ENCODE data around the gene SERPINA9. TPM values are rescaled to one million over a fixed set of nuclear protein-coding genes. Genes with fewer than 3 reads are reported as not detected.
"Not testable (repeated sequence)": the region's sequence is repeated elsewhere in the genome, so short reads cannot be mapped to it uniquely, and the experiment has no call there.

SERPINA9 gene
- total and polyA plus RNA-seq, 7 donors: not detected

DNA sequence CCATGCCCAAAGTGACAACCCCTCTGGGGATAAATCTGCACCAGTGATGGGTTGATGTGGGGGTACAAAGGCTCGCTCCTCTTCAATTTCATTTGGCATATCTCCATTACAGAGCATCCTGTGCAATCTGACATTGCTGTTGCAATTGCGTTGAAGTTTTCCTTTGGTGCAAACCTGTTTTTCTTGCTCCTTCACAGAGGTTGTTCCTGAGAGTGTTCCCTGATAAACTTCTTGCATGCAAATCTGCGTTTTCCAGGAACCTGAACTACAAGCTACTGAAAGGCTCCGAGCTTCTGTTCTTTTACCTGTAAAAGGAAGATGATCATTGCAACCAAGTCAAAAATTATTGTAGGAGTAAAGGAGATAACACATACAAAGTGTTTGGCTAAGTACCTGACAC lies 49.5 kb downstream of the SERPINA9 start:
- H3K4me1 ChIP-seq: no peaks in the 10 kb centered on the region
- no peak for TF ChIP-seq CTCF (IDR thresholded peaks at IDR 0.05)
- DNase-seq: no peak
- 81 to 86% (median 86%) methylated on average over 4 of the region's 4 CpGs for WGBS, 3 donors
- no peaks in the 10 kb centered on the region for H3K9me3 ChIP-seq
- no peaks in the 10 kb centered on the region for H3K36me3 ChIP-seq (ENCODE audit: insufficient read depth in 1 of 2, low read depth in 1 of 2)
- no peak overlapping the region for H3K27ac ChIP-seq
- no peak overlapping the region for H3K4me3 ChIP-seq
- ATAC-seq: no peak
- H3K27me3 ChIP-seq (ENCODE audit: insufficient read depth in 3 of 3, low read length in 2 of 3): peaks cover 0 to 7% (median 2%) of the 10 kb centered on the region in 3 donors
- intact Hi-C loops (cut with DNase I): loop anchor here in 1 of 2 donors (5.0 to 10.0 kb wide), 2 partner anchors 61 to 258 kb away; no protein-coding TSS in a partner anchor

DNA sequence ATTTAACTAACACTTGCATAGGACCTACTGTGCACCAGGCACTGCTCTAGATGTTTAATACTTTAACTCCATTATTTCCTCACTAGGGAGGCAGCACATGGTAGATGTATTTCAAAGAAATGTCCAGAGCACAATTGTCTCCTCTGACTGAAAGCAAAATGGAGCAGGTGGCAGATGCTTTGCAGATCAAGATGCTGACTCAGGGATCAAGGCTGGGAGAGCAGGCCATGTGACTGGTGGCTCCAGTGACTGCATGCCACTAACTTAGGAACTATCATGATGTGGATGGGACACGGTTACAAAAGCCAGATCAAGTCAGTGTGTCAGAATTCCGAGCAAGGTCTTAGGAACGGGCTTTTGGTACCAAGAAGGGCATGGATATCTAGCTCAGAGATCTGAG lies 51.6 kb downstream of the SERPINA9 start:
- no peak for TF ChIP-seq CTCF (IDR thresholded peaks at IDR 0.05)
- 60 to 76% (median 66%) methylated on average over 3 of the region's 3 CpGs for WGBS, 3 donors
- Histone ChIP-seq H3K4me1 (no peaks in the 10 kb centered on the region), H3K27ac (no peak overlapping the region), H3K36me3 (ENCODE audit: insufficient read depth in 1 of 2, low read depth in 1 of 2) (no peaks in the 10 kb centered on the region), H3K4me3 (no peak overlapping the region), H3K9me3 (no peaks in the 10 kb centered on the region), H3K27me3 (ENCODE audit: insufficient read depth in 3 of 3, low read length in 2 of 3) (peaks cover 0 to 7% (median 2%) of the 10 kb centered on the region in 3 donors)
- ATAC-seq: no peak
- intact Hi-C loops (cut with DNase I): loop anchor here in 1 of 2 donors (10.0 kb wide), 1 partner anchor 260 kb away; no protein-coding TSS in a partner anchor
- DNase-seq: no peak

- no peaks in the 10 kb centered on the region for H3K9me3 ChIP-seq
- peaks cover 0 to 7% (median 2%) of the 10 kb centered on the region in 3 donors for H3K27me3 ChIP-seq (ENCODE audit: insufficient read depth in 3 of 3, low read length in 2 of 3)
- 10 to 12% (median 12%) methylated on average over 13 of the region's 13 CpGs for WGBS, 3 donors
- no peaks in the 10 kb centered on the region for H3K36me3 ChIP-seq (ENCODE audit: insufficient read depth in 1 of 2, low read depth in 1 of 2)
- peak in 2 of 4 donors; percentile 25 to 50 for ATAC-seq
- intact Hi-C loops (cut with DNase I): loop anchor here in 1 of 2 donors (10.0 kb wide), 1 partner anchor 261 kb away; no protein-coding TSS in a partner anchor
- DNase-seq: peak; percentile 57 to 76
- H3K4me1 ChIP-seq: no peaks in the 10 kb centered on the region
- no peak overlapping the region for H3K27ac ChIP-seq
- peak; percentile 28 for TF ChIP-seq CTCF (IDR thresholded peaks at IDR 0.05)
- no peak overlapping the region for H3K4me3 ChIP-seq
These were observed 52.4 kb downstream of the SERPINA9 start for GRCh38 chr14:94423453-94424056.

DNA sequence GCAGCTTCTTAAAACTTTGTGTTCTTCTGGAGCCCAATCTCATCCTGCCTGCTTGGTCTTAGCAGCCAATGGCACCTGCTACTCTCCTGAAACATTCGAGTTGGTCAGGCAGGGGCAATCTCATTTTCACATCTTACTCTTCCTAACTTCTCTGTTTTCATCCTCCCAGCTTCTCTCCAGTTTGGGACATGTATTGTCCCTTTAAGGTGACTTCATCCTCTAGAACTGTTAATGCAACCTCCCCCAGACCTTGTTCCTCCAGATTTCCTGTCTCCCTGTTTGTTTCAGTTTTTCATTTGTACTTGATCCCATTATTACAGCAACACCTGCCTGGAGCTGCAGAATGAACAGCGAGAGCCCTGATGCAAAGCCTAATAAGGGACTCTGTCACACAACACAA lies 54.7 kb downstream of the SERPINA9 start:
- ATAC-seq (no peak), DNase-seq (no peak)
- H3K9me3 ChIP-seq: no peaks in the 10 kb centered on the region
- TF ChIP-seq CTCF (IDR thresholded peaks at IDR 0.05): no peak
- H3K4me1 ChIP-seq: no peaks in the 10 kb centered on the region
- H3K4me3 ChIP-seq: no peak overlapping the region
- intact Hi-C loops (cut with DNase I): loop anchor here in 1 of 2 donors (10.0 kb wide), 1 partner anchor 263 kb away; no protein-coding TSS in a partner anchor
- 53 to 68% (median 60%) methylated on average over 2 of the region's 2 CpGs for WGBS, 3 donors
- no peaks in the 10 kb centered on the region for H3K36me3 ChIP-seq (ENCODE audit: insufficient read depth in 1 of 2, low read depth in 1 of 2)
- H3K27me3 ChIP-seq (ENCODE audit: insufficient read depth in 3 of 3, low read length in 2 of 3): peaks cover 0 to 7% (median 2%) of the 10 kb centered on the region in 3 donors
- no peak overlapping the region for H3K27ac ChIP-seq

DNA sequence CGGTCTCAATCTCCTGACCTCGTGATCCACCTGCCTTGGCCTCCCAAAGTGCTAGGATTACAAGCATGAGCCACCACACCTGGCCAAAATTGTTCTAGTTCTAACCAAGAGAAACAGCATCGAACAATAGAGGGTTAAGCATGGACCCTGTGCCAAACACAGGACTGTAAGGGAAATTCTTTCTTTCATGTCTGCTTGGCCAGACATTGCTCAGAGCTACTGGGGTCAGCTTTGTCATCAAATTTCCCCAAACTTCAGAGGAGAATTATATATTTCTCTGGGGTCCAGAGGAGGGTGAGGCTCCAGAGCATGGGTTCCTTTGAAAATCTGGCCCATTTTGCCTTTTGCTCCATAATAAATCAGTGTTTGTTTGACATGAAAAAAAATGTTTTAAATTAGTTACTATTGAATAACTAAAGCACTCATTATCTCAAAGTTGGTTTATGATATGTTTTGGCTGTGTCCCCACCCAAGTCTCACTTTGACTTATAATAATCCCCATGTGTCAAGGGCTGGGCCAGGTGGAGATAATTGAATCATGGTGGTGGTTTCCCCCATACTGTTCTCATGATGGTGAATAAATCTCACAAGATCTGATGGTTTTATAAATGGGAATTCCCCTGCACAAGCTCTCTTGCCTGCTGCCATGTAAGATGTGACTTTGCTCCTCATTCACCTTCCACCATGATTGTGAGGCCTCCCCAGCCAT lies 58.3 kb downstream of the SERPINA9 start:
- H3K27ac ChIP-seq; H3K4me1 ChIP-seq; H3K27me3 ChIP-seq (ENCODE audit: insufficient read depth in 3 of 3, low read length in 2 of 3); H3K9me3 ChIP-seq; H3K36me3 ChIP-seq (ENCODE audit: insufficient read depth in 1 of 2, low read depth in 1 of 2); ATAC-seq; H3K4me3 ChIP-seq; intact Hi-C loops (cut with DNase I); DNase-seq: not testable (repeated sequence)
- 61 to 78% (median 69%) methylated on average over 3 of the region's 3 CpGs for WGBS, 3 donors
